IPS-NIHi7 (cell line): ENCODE data around the gene TSPOAP1.

Experiments used
- DNase-seq: peaks from one replicate; pipeline ENCODE4 v3.0.0; 2012; ENCODE audit warnings: mixed read lengths; ENCODE audit errors: extremely low spot score

TSPOAP1 gene

DNA sequence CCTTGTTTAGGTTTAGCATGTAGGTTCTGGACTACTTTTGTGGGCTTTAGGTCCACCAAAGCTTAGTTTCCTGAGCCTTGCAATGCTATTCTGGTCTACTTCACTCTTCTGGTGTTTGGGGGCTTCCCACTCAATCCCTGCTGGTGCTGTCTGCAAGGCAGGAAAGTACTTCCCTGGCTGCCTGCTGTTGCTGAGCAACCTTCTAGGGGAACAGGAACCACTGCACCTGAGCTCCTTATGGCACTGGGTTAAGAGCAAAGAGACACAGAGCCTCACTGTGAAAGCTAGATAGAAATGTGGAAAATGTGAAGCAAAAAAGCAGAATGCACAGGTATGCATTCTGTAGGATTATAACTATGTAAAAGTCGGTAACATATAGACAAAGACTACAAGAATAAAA lies 64.8 kb downstream of the TSPOAP1 start:
- no peak for DNase-seq

DNA sequence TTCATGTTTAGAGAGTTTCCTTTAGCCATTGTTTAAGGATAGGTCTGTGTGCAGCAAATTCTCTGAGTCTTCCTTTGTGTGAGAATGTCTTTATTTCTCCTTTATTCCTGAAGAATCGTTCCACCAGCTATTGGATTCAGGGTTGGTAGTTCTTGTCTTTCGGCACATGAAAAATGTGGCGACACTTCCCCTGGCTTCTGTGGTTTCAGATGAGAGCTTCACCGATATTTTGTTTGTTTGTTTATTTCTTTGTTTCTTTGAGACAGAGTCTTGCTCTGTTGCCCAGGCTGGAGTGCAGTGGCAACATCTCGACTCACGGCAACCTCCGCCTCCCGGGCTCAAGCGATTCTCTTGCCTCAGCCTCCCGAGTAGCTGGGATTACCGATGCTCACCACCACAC lies 66.4 kb downstream of the TSPOAP1 start:
- DNase-seq: no peak

GRCh38 chr17:58254803-58255202 lies 73.8 kb downstream of the TSPOAP1 start:
- peak; percentile 74 for DNase-seq

- no peak for DNase-seq
Observed at GRCh38 chr17:58253082-58253481, 75.5 kb downstream of the TSPOAP1 start.

DNA sequence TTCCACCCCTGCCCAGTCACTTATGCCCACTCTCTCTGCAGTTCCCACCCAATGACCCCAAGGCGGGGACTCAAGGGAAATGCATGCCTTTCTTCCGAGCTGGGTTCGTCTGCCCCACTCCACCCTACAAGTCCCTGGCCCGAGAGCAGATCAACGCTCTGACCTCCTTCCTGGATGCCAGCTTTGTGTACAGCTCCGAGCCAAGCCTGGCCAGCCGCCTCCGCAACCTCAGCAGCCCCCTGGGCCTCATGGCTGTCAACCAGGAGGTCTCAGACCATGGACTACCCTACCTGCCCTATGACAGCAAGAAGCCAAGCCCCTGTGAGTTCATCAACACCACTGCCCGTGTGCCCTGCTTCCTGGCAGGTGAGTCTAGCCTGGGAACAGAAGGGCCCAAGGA lies 76.5 kb downstream of the TSPOAP1 start:
- DNase-seq: no peak
